ENCODE results near the gene INPP1.
"Not testable (repeated sequence)": the region's sequence is repeated elsewhere in the genome, so short reads cannot be mapped to it uniquely, and the experiment has no call there.

INPP1 gene

DNA sequence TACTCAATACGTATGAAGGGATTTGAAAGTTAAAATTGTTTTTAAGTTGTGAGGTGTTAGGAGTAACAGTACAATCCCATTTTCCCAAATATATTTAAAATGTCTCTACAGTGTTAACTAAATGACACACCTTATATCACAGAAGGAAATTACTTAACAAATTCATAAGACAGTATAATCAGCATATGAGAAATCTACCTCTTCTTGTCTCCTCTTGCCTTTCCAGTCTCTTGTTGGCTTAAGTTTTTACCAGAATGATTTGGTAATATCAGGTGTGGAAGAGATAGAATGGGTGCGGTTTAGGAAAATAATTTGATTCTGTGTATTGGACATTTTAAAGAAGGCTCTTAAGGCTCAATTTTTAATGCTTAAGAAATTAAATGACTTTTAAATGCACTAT lies 9.5 kb upstream of the INPP1 start:
- no peak for DNase-seq (ENCODE audit: low spot score)

DNA sequence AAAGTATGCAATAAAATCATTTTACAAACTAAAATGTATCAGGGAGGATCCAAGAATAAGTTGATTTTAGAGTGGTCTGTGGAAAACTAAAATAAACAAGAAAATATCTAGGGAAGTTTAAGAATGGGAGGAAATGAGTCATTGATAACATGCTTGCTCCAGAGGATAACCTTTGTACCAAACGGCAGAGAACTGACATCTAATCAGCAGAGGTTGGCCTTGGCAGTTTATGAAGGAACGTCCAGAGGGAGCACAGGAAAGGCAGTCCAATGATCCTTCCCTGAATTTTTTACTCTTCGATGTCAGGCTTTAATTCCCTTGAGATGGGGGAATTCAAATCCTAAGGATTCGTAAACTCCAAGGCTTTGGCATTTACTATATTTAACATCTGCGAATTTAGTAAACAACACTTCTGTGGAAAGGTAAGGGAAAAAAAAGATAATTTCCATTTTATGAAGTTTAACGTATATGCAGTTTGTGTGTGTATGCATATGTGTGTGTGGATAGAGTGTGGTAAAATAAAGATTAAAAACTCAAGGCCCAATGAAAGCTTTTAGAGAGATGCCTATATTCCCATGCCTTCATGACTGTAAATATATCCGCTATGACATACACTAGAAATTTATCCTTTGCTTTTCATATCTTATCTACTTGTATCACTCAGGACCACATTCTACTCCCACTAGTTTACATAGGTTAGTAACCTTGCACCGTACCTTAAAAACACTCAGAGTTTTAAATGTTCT lies 8.7 kb upstream of the INPP1 start:
- no peak for DNase-seq (ENCODE audit: low spot score)

DNA sequence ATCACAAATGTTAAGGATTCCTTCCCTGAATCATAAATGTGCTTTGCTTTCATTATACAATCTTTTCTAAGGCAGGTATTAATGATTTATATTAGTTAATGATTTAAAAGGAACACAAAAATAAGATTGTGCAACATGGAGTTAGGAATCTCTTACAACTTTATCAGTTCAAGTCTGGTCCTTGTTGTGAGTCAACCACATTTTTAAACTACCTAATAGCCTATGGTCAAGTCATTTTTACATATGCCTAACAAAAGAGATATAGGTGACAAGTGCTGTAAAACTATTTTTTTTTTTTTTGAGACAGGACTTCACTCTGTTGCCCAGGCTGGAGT lies 8.2 kb upstream of the INPP1 start:
- DNase-seq (ENCODE audit: low spot score) = no peak

- DNase-seq (ENCODE audit: low spot score) = not testable (repeated sequence)
Observed at GRCh38 chr2:190335584-190335983, 7.8 kb upstream of the INPP1 start.

GRCh38 chr2:190336420-190336819 lies 7.0 kb upstream of the INPP1 start:
- no peak for DNase-seq (ENCODE audit: low spot score)

GRCh38 chr2:190338453-190338852 lies 4.9 kb upstream of the INPP1 start:
- no peak for DNase-seq (ENCODE audit: low spot score)

DNA sequence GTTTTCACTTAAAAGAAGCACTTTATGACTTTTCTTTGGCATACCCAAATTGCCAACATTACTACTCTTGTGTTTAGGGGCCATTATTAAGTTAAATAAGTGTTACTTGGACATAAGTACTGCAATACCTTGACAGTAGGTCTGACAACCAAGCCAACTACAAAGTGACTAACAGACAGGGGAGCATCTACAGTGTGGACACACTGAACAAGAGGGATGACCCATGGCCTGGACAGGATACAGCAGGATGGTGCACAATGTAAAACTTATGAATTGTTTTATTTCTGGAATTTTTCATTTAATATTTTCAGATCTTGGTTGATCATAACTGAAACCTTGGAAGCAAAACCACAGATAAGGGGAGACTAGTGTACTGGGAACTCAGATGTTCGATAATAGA lies 4.0 kb upstream of the INPP1 start:
- DNase-seq (ENCODE audit: low spot score) = no peak

- DNase-seq (ENCODE audit: low spot score) = no peak
Observed at GRCh38 chr2:190340369-190340768, 3.0 kb upstream of the INPP1 start.

DNA sequence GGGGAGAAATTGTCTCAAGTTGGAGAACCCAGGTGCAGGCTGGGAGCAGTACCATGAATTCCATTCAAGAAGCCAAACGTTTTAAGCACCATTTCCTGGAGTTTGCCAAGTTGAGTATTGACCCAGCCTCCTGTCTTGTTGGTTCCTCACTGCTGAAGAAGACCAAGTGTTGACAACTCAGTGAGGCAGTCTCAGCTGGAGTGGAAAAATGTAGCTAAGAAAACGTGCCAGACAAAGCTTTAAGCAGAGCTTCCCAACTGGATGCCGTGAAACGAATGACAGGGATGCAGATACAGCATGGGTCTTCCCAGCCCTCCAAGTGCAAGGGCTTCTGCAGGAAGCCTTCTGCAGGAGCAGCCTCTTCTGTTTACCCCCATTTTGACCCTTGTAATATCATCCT lies 778 bp upstream of the INPP1 start:
- DNase-seq (ENCODE audit: low spot score) = no peak

DNA sequence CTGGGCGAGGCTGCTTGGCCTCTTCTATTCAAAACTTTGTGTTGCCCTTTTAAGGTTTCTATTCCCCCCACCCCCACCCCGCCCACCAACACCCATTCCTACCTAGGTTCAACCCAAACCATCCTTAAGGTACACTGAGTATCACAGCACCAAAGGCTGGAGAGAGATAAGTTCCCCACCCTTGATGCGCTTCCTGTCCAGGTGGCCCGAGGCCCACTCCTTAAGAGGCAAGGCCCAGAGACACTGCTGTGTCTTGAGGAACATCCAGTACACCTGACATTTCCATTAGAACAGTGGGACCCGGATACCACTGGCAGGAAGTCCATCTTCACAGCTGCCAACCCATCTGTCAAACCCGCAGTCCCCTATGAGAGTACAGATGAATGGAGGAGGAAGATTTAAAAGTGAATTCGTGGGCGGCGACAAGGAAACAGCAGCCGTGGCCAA lies 277 bp upstream of the INPP1 start:
- no peak for DNase-seq (ENCODE audit: low spot score)

DNA sequence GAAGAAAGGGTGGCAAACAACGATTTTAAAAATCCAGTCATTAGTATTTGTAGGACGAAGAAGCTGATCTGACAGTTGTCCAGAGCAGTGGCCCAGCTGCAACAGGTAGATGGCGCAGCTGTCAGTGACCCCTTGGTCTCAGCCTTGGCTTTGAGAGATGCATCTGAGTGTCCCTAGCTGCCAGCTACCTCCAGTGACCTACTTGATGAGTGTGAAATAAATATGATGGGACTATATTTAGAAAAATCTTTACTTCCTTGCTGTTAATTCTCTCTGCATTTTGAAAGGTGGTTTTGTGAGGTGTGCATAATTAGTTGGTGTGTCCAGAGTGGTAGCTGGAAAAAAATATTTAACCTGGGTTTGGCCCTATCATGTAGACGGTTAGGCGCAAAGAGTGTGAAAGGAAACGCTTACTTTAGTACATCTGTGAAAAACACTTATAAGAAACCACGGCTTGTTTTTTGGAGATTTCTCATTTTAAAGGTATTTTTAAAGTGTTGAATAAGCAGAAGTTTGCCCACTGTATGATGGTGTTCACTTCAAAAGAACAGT lies 963 bp downstream of the INPP1 start:
- DNase-seq (ENCODE audit: low spot score) = peak; percentile 32

GRCh38 chr2:190350371-190350770 lies 7.0 kb downstream of the INPP1 start:
- no peak for DNase-seq (ENCODE audit: low spot score)

- no peak for DNase-seq (ENCODE audit: low spot score)
Observed at GRCh38 chr2:190351955-190352354, 8.6 kb downstream of the INPP1 start.

DNA sequence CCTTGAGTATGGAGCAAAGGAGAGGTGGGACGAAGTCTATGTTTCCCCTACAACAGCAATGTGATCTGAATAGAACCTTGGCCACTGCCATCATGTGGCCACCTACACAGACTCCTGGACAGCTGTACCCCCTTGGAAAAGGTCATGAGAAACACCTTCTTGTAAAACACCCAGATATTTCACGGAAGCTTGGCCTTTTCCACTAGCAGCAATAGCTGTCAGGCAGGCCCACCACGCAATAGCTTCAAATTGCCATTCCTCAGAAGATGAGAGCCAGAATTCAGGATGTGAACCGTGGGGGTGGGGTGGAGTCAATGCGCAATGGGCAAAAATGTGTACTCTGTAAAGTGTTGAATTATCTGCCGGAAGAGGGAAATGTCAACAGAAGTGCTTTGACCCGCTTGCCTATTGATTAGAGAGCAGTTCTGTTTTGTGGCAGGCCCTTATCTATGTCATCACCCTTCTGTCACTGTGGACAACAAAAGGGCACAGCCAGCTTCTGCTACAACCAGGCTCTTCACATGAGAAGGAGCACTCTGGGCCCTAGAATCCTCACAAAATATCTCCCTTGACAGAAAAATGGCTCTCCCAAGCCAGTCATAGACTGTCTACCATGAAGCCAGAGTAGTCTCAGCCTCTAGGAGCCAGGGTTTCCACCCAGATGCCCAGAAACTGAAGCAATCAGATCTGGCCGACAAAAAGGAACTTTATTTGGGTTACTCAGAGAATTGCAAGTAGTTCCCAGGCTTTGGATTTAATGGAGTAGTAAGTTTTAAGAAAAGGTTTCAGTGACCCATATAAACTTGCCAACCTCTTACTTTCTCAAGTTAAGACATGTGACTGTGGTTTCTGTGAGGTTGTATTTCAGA lies 9.5 kb downstream of the INPP1 start:
- no peak for DNase-seq (ENCODE audit: low spot score)

DNA sequence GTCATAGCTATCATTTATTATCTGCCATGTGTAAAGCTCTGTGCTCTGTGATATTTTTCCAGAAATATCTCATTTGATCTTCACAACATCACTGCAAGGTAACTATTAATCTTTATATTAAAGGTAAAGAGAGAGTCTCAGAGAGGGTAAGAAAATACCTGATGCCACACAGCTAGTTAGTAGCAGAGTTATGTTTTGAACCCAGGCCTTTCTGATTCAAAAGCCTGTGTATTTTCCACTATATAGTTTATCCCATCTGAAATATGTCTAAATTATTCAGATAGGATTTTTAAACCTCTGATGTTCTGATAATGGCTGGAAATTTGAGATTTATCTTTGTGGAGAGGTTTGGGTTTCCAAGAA lies 10.1 kb downstream of the INPP1 start:
- DNase-seq (ENCODE audit: low spot score) = no peak

DNA sequence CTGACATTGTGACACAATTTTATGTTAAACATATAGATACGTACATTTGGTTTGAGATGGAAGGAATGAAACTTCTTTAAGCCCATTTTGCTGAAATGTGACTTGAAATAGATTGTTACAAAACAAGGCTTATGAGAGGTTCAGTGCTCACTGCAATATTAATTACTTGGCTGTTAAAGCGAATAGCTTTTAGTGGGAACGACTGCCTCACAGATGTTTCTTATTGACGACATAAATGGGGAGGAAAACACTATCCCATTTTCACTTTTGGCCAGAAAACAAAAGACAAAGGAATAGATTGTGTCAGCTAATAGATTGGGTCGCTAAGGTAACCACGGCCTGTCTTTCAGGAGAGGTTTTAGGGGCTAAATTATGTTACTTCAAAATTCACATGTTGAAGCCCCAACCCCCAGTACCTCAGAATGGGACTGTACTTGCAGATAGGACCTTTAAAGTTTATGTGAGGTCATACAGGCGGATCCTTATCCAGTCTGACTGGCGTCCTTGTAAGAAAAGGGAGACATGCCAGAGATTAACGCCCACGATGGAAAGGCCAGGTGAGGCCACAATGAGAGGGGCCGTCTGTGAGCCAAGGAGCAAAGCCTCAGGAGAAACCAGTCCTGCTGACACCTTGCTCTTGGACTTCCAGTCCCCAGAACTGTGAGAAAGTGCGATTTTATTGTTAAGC lies 10.8 kb downstream of the INPP1 start:
- no peak for DNase-seq (ENCODE audit: low spot score)

DNA sequence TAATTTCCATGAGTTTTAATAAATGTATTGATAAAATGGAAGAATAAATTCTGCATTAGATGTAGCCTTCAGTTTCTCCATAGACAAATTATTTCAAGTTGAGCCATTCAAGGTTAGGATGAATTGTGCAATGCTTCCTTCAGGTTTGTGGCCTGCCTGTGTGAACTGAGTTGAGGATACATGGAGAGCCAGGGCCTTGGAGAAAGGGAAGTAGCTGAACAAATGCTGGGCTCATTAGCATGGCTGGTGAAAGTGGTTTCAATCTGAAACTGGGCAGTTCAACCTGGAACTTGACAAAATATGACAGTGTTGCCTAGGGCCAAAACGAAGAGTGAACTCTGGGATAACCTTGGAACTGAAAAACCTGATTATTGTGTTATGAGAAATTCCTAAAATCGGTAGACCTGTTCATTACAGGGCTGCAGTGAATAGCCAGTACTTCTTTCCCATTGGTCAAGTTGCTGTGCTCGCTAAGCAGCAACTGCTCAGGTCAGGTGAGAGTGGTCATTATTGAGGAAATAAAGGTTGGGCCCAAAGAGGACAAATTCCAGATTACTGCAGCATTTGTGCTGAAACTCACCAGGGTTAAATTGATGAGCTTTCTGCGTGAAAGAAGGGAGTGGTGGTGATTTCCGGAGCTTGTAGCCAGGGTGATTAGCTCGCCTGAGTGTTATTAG lies 12.7 kb downstream of the INPP1 start:
- no peak for DNase-seq (ENCODE audit: low spot score)

DNA sequence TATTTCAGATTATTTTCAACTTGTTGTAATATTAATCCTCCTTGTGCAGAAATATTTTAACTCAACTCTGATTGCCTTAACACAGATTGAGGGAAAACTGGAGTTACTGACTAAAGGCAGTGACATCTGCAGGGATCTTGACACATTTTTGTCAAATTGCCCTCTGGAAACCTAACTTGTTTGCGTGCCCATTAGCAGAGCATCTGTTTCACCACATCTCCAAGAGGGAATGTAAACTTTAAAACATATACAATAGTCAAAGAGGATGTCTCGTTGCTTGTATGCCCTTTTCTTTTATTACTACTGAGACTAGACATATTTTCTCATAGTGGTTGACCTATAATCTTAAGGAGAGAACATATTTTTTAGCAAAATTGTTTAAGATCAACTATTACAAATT lies 14.2 kb downstream of the INPP1 start:
- DNase-seq (ENCODE audit: low spot score) = no peak

DNA sequence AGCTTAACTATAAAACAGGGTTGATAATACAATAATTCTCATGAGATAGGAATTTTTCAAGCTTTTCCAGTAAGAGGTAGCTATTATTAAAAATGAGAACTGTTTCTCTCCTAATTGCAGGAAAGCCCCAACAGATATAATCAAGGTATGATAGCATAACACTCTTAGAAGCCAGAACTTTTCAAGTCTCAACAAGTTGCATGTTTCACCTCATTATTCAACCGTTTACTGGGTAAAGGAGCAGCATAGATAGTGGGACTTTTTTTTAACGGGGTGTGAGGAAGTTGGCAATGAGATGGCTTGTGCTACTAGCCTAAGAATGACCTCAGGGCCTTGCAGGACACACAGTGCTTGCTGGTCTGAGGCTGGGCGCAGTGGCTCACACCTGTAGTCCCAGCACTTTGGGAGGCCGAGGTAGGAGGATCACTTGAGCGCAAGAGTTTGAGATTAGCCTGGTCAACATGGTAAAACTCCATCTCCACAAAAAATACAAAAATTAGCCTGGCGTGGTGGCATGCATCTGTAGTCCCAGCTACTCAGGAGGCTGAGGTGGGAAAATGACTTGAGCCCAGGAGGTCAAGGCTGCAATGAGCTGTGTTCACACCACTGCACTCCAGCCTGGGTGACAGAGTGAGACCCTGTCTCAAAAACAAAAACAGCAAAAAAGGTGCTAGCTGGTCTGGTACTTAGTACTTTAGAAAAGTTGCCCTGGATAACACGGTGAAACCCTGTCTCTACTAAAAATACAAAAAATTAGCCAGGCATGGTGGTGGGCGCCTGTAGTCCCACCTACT lies 15.5 kb downstream of the INPP1 start:
- DNase-seq (ENCODE audit: low spot score) = not testable (repeated sequence)

- no peak for DNase-seq (ENCODE audit: low spot score)
Observed at GRCh38 chr2:190360561-190360960, 17.2 kb downstream of the INPP1 start.

GRCh38 chr2:190360965-190361364 lies 17.6 kb downstream of the INPP1 start:
- DNase-seq (ENCODE audit: low spot score) = no peak
